T-helper 1 cell treated with Interleukin-12 subunit alpha and Interleukin-12 subunit beta and Interleukin-4 antibody, amounts not matched to agents 30 μg/mL and 1 μg/mL, for 36 hours (primary cell): ENCODE measurements around the gene PAN2.
"Not testable (repeated sequence)": the region's sequence is repeated elsewhere in the genome, so short reads cannot be mapped to it uniquely, and the experiment has no call there.

Source experiments
- H3K27ac Mint-ChIP-seq: one replicate; pipeline ENCODE4 v1.8.0; 2021; ENCODE audit warnings: mild to moderate bottlenecking, mixed read lengths
- H3K27me3 Mint-ChIP-seq: one replicate; pipeline ENCODE4 v1.8.0; 2021; ENCODE audit warnings: low read depth, mixed read lengths
- H3K36me3 Mint-ChIP-seq: one replicate; pipeline ENCODE4 v1.8.0; 2021; ENCODE audit warnings: low read depth, mixed read lengths
- H3K4me1 Mint-ChIP-seq: one replicate; pipeline ENCODE4 v1.8.0; 2021; ENCODE audit warnings: low read depth, mixed read lengths
- H3K4me3 Mint-ChIP-seq: one replicate; pipeline ENCODE4 v1.8.0; 2021; ENCODE audit warnings: mild to moderate bottlenecking, moderate library complexity, mixed read lengths
- H3K9me3 Mint-ChIP-seq: one replicate; pipeline ENCODE4 v1.8.0; 2021; ENCODE audit warnings: mixed read lengths

Gene PAN2

GRCh38 chr12:56335527-56335926, 1.7 kb upstream of the PAN2 start:
- not testable (repeated sequence) for H3K4me3 Mint-ChIP-seq, H3K27me3 Mint-ChIP-seq, H3K27ac Mint-ChIP-seq, H3K9me3 Mint-ChIP-seq
- peaks cover 50% of the 10 kb centered on the region for H3K4me1 Mint-ChIP-seq
- H3K36me3 Mint-ChIP-seq, result peaks cover 13% of the 10 kb centered on the region

GRCh38 chr12:56334490-56334793, 642 bp upstream of the PAN2 start:
- peak overlapping the region; percentile 87 for H3K4me3 Mint-ChIP-seq
- no peaks in the 10 kb centered on the region for H3K27me3 Mint-ChIP-seq
- peaks cover 45% of the 10 kb centered on the region for H3K4me1 Mint-ChIP-seq
- peaks cover 11% of the 10 kb centered on the region for H3K36me3 Mint-ChIP-seq
- H3K9me3 Mint-ChIP-seq, result no peaks in the 10 kb centered on the region
- H3K27ac Mint-ChIP-seq, result peak overlapping the region; percentile 99

GRCh38 chr12:56333197-56333678, 562 bp downstream of the PAN2 start:
- Mint-ChIP-seq H3K9me3 (no peaks in the 10 kb centered on the region), H3K27ac (peak overlapping the region; percentile 99), H3K4me3 (peak overlapping the region; percentile 87), H3K4me1 (peaks cover 33% of the 10 kb centered on the region), H3K27me3 (no peaks in the 10 kb centered on the region), H3K36me3 (peaks cover 4% of the 10 kb centered on the region)

GRCh38 chr12:56332512-56333196, 1.1 kb downstream of the PAN2 start:
- peaks cover 7% of the 10 kb centered on the region for H3K36me3 Mint-ChIP-seq
- H3K4me1 Mint-ChIP-seq, result peaks cover 29% of the 10 kb centered on the region
- no peaks in the 10 kb centered on the region for H3K27me3 Mint-ChIP-seq
- peak overlapping the region; percentile 87 for H3K4me3 Mint-ChIP-seq
- H3K27ac Mint-ChIP-seq, result peak overlapping the region; percentile 99
- H3K9me3 Mint-ChIP-seq, result no peaks in the 10 kb centered on the region

DNA sequence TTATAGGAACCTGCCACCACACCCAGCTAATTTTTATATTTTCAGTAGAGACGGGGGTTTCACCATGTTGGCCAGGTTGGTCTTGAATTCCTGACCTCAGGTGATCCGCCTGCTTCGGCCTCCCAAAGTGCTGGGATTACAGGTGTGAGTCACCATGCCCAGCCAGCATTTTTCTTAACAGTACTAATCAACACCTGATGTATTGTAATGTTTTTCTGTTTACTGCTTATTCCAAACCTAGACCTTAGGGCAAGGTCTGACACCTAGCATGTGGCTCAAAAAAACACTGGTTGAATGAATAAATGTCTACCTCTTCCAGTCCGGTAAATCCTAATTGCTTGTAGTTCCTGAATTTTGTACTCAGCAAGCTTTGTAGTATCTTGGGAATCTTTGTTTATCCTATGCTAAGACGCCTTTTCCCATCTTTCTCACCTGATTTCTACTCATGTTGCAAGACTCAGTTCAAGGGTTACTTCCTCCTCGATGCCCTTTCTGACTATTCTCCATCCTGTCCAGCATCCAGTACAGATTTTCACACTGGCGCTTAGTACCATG, 2.8 kb downstream of the PAN2 start:
- Mint-ChIP-seq H3K4me3 (no peak overlapping the region), H3K27ac (peak overlapping the region; percentile 58), H3K27me3 (no peaks in the 10 kb centered on the region)

GRCh38 chr12:56326533-56326932, 7.3 kb downstream of the PAN2 start:
- no peaks in the 10 kb centered on the region for H3K27me3 Mint-ChIP-seq
- peaks cover 4% of the 10 kb centered on the region for H3K4me1 Mint-ChIP-seq
- H3K9me3 Mint-ChIP-seq, result no peaks in the 10 kb centered on the region
- H3K27ac Mint-ChIP-seq, result no peak overlapping the region
- peaks cover 32% of the 10 kb centered on the region for H3K36me3 Mint-ChIP-seq
- H3K4me3 Mint-ChIP-seq, result no peak overlapping the region

More for the DNA sequence above, 2.8 kb downstream of the PAN2 start:
- Mint-ChIP-seq H3K9me3 (no peaks in the 10 kb centered on the region), H3K36me3 (peaks cover 16% of the 10 kb centered on the region), H3K4me1 (peaks cover 21% of the 10 kb centered on the region)

DNA sequence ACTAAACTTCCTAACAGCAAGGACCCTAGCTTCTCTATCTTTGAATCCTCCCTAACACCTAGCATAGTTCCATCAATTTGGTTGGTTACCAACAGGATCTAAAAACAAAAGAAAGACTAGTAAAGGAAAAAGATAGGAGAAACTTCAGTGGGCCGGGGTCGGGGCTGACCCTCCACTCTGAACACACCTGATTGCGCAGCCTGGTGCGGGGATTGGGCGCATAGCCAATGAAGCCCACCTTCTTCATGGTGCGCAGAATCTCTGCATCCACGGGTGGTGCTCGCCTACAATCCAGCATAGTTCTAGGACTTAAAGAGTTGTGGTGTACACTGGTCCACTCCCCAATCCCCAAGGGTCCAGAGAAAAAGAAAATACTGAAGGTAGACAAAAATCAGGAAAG, 7.7 kb downstream of the PAN2 start:
- H3K4me3 Mint-ChIP-seq, result no peak overlapping the region
- peaks cover under 1% of the 10 kb centered on the region for H3K4me1 Mint-ChIP-seq
- H3K36me3 Mint-ChIP-seq, result peaks cover 29% of the 10 kb centered on the region
- no peaks in the 10 kb centered on the region for H3K27me3 Mint-ChIP-seq
- H3K27ac Mint-ChIP-seq, result no peak overlapping the region
- no peaks in the 10 kb centered on the region for H3K9me3 Mint-ChIP-seq

DNA sequence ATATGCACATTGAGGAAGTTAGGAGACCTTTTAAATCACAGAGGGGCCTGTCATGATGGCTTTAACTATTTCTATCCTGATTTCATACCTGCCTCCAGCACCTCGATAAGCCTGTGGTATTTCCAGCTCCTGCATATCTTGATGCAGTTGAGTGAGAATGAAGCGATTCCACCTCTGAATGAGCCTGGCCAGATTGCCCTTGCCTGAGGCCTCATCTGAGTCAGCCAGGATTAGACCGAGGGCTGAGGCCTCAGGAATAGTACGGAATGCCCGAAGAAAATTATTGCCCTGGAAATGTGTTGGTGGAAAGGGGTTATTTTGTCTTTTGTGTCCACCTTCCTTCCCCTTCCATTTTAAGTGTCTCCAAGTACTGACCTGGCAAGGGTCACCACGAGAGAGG, 9.6 kb downstream of the PAN2 start:
- Mint-ChIP-seq H3K36me3 (peaks cover 32% of the 10 kb centered on the region), H3K4me3 (no peak overlapping the region), H3K27me3 (no peaks in the 10 kb centered on the region), H3K27ac (no peak overlapping the region), H3K9me3 (no peaks in the 10 kb centered on the region), H3K4me1 (peaks cover 1% of the 10 kb centered on the region)

- H3K9me3 Mint-ChIP-seq, H3K4me1 Mint-ChIP-seq, H3K27me3 Mint-ChIP-seq, H3K4me3 Mint-ChIP-seq, H3K27ac Mint-ChIP-seq: not testable (repeated sequence)
- peaks cover 24% of the 10 kb centered on the region for H3K36me3 Mint-ChIP-seq
These were observed 12.2 kb downstream of the PAN2 start for GRCh38 chr12:56321610-56322009.

DNA sequence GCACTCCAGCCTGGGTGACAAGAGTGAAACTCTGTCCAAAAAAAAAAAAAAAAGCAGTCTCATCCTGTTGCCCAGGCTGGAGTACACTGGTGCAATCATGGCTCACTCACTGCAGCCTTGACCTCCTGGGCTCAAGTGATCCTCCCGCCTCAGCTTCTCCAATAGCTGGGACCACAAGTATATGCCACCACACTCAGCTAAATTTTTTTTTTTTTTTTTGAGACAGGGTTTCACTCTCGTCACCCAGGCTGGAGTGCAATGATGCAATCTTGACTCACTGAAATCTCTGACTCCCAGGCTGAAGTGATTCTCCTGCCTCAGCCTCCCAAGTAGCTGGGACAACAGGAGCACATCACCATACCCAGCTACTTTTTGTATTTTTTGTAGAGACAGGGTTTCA, 12.8 kb downstream of the PAN2 start:
- no peaks in the 10 kb centered on the region for H3K9me3 Mint-ChIP-seq
- H3K4me1 Mint-ChIP-seq, result peaks cover 8% of the 10 kb centered on the region
- peaks cover 20% of the 10 kb centered on the region for H3K36me3 Mint-ChIP-seq
- H3K4me3 Mint-ChIP-seq, result no peak overlapping the region
- no peaks in the 10 kb centered on the region for H3K27me3 Mint-ChIP-seq
- H3K27ac Mint-ChIP-seq, result no peak overlapping the region

GRCh38 chr12:56317675-56318074, 16.1 kb downstream of the PAN2 start:
- Mint-ChIP-seq H3K4me3 (no peak overlapping the region), H3K4me1 (peaks cover 15% of the 10 kb centered on the region), H3K9me3 (no peaks in the 10 kb centered on the region), H3K36me3 (peaks cover 8% of the 10 kb centered on the region), H3K27me3 (no peaks in the 10 kb centered on the region), H3K27ac (no peak overlapping the region)

- peak within 1 kb of the TSS; percentile 93 for H3K4me3 Mint-ChIP-seq
- H3K36me3 Mint-ChIP-seq, result peaks cover 13% of the 10 kb centered on the region
- peak within 1 kb of the TSS; percentile 96 for H3K27ac Mint-ChIP-seq
- peaks cover 18% of the 10 kb centered on the region for H3K4me1 Mint-ChIP-seq
- no peaks in the 10 kb centered on the region for H3K27me3 Mint-ChIP-seq
- H3K9me3 Mint-ChIP-seq, result no peaks in the 10 kb centered on the region
These were observed 18.0 kb downstream of the PAN2 start, which contains the start of gene CNPY2 for GRCh38 chr12:56315622-56316473. Gene CNPY2 (minus strand): TSS chr12:56315988. CDS start chr12:56315217, 771 bp downstream.

DNA sequence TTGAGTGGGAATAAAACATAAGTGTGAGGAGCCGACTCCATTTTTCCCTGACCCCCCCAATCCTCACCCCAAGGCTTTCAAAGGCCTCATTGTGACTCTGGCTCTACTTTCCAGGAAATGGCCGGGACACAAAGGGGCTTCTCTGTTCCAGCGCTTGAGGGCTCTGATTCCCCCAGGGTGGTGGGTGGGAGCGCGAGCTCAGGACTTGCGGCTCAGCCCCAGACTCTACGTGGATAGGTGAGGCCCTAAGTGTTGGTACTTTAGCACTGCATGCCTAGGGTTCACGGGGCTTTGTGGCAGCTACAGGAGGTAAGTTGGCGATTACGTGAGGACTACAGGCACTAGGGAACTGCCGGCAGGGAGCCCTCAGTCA, 18.6 kb downstream of the PAN2 start:
- Mint-ChIP-seq H3K9me3 (no peaks in the 10 kb centered on the region), H3K36me3 (peaks cover 15% of the 10 kb centered on the region), H3K27me3 (no peaks in the 10 kb centered on the region), H3K4me3 (peak overlapping the region; percentile 93), H3K27ac (peak overlapping the region; percentile 96), H3K4me1 (peaks cover 18% of the 10 kb centered on the region)

DNA sequence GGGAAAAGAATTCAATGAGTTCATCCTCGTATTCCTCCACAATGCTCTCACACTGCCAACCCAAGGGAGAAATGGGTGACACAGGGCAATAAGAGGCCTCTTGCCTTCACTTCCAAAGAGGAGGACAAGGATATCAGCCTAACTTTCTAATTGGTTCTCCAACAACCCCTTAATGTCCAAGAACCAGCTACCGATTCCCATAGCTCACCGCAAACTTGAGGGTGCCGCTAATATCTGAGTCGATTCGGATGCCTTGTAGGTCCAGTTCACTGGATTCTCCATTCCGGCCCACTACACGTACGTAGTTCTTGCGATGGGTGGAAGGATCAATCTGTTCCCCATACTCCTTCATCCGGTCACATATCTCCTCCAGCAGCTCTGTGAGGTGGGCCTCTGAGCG, 22.8 kb downstream of the PAN2 start:
- Mint-ChIP-seq H3K27ac (no peak overlapping the region), H3K27me3 (no peaks in the 10 kb centered on the region), H3K9me3 (no peaks in the 10 kb centered on the region), H3K4me1 (peaks cover 10% of the 10 kb centered on the region), H3K36me3 (peaks cover 19% of the 10 kb centered on the region), H3K4me3 (no peak overlapping the region)

- Mint-ChIP-seq H3K4me1 (peaks cover 3% of the 10 kb centered on the region), H3K36me3 (peaks cover 19% of the 10 kb centered on the region), H3K27me3 (no peaks in the 10 kb centered on the region), H3K4me3 (no peak overlapping the region), H3K27ac (no peak overlapping the region), H3K9me3 (no peaks in the 10 kb centered on the region)
These were observed 25.1 kb downstream of the PAN2 start for GRCh38 chr12:56308714-56309113.
